SK-N-SH treated with all-trans-retinoic acid at 6 μM for 48 hours (cell line): ENCODE data around the gene ZC3H12C.

Source experiments
- CSRNP3 ChIP-seq: fragments of 250-450 bp; sonication (Bioruptor Pico); IDR thresholded peaks from 2 replicates; pipeline ENCODE4 v1.5.1; 2021; ENCODE audit warnings: mild to moderate bottlenecking, moderate library complexity
- ESRRG ChIP-seq: fragments of 250-450 bp; sonication (Bioruptor Pico); IDR thresholded peaks from 2 replicates; pipeline ENCODE4 v1.6.1; 2021; ENCODE audit warnings: mild to moderate bottlenecking
- GLIS3 ChIP-seq: fragments of 250-450 bp; sonication (Bioruptor Pico); IDR thresholded peaks from 2 replicates; pipeline ENCODE4 v1.5.0; 2020; ENCODE audit warnings: mild to moderate bottlenecking, moderate library complexity
- OSR1 ChIP-seq: fragments of 250-450 bp; sonication (Bioruptor Pico); IDR thresholded peaks from 2 replicates; pipeline ENCODE4 v1.8.0; 2022; ENCODE audit warnings: moderate library complexity, mild to moderate bottlenecking, inconsistent platforms
- PATZ1 ChIP-seq: fragments of 250-450 bp; sonication (Bioruptor Pico); IDR thresholded peaks from 2 replicates; pipeline ENCODE4 v1.8.0; 2020; ENCODE audit warnings: mild to moderate bottlenecking, moderate library complexity, borderline replicate concordance
- RARB ChIP-seq: fragments of 250-450 bp; sonication (Bioruptor Pico); IDR thresholded peaks from 2 replicates; pipeline ENCODE4 v1.8.0; 2021; ENCODE audit warnings: mild to moderate bottlenecking, moderate library complexity
- SNAI2 ChIP-seq: fragments of 250-450 bp; sonication (Bioruptor Pico); IDR thresholded peaks from 2 replicates; pipeline ENCODE4 v1.5.0; 2020; ENCODE audit warnings: mild to moderate bottlenecking, moderate library complexity
- TOX ChIP-seq: fragments of 250-450 bp; sonication (Bioruptor Pico); IDR thresholded peaks from 2 replicates; pipeline ENCODE4 v1.8.0; 2021; ENCODE audit warnings: mild to moderate bottlenecking, moderate library complexity, borderline replicate concordance
- ZFP30 ChIP-seq: fragments of 450-650 bp; formaldehyde crosslinking; IDR thresholded peaks from 2 replicates; pipeline ENCODE4 v1.5.0; 2022; ENCODE audit warnings: mild to moderate bottlenecking, moderate library complexity
- TF ChIP-seq, protein P1 (sequence below): fragments of 250-450 bp; sonication (Bioruptor Pico); IDR thresholded peaks from 2 replicates; pipeline ENCODE4 v1.5.1; 2020; ENCODE audit warnings: low read depth, mild to moderate bottlenecking, moderate library complexity

DNA sequence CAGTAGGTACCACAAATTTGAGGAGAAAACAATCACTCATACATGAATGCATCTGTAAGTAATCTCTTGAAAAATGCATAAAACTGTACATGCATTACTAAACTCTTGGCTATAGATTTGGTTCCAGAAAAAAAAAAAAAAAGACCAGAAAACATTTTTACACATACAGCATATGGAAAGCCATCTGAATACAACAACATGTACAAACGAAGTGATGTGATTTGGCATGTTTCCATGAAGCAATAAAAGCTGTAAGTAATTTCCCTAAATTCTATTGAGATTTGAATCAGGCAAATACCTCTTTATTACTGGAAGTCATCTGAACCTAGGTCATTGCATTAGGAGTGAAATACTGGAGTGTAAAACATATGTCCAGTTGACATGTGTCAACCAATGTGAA is 31.9 kb upstream of the ZC3H12C start:
- TF ChIP-seq ZFP30 (CRISPR knock-in tag): no peak
- no peak for TF ChIP-seq OSR1
- no peak for TF ChIP-seq RARB (CRISPR knock-in tag)
- TF ChIP-seq CSRNP3: no peak
- no peak for TF ChIP-seq ESRRG (CRISPR knock-in tag)
- no peak for TF ChIP-seq PATZ1 (CRISPR knock-in tag)
- no peak for TF ChIP-seq SNAI2
- TF ChIP-seq GLIS3 (CRISPR knock-in tag): no peak
- TF ChIP-seq, protein P1, sequence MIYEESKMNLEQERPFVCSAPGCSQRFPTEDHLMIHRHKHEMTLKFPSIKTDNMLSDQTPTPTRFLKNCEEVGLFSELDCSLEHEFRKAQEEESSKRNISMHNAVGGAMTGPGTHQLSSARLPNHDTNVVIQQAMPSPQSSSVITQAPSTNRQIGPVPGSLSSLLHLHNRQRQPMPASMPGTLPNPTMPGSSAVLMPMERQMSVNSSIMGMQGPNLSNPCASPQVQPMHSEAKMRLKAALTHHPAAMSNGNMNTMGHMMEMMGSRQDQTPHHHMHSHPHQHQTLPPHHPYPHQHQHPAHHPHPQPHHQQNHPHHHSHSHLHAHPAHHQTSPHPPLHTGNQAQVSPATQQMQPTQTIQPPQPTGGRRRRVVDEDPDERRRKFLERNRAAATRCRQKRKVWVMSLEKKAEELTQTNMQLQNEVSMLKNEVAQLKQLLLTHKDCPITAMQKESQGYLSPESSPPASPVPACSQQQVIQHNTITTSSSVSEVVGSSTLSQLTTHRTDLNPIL (CRISPR knock-in tag): no peak
- TF ChIP-seq TOX: no peak
